Measurements from ENCODE around the gene ESYT1.

GRCh38 chr12:56080556-56081138 lies 47.4 kb upstream of the ESYT1 start:
- TF ChIP-seq CTCF (conservative IDR thresholded peaks at IDR 0.05 in 1 of 2, IDR thresholded peaks at IDR 0.05 in 1 of 2; ENCODE audit: extremely low read depth in 1 of 2, insufficient read depth in 1 of 2, low read depth in 1 of 2, low read length in 2 of 2), result no peak
- no peak for TF ChIP-seq EZH2 (IDR thresholded peaks at IDR 0.05; ENCODE audit: borderline replicate concordance, low read length)

All from mammary epithelial cell (primary cell).